ENCODE results near the gene DNAH12. TPM values are rescaled to one million over a fixed set of nuclear protein-coding genes. Genes with fewer than 3 reads are reported as not detected.

DNAH12 gene
- total RNA-seq, 1 experiment from 2014 or later = 0.07 TPM

DNA sequence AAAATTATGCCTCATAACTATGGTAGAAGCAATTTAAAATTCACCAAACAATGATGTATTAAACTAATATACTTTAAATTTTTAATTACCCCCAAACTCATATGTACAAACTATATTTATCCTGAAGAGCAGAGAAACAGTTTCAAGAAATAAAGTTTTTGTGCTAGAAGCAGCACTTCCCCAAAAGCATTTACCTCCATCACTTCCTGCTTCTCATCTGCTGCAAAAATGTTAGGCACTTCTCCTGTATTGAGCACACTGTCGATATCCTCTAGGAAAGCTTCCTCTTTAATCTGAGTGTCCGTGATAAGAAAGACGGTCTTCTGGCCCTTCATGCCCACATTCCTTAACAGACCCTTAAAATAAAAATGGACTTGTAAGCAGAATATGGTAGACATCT is 150.2 kb downstream of the DNAH12 start:
- CTCF ChIA-PET = no interaction called here
- TF ChIP-seq EZH2phosphoT487 (IDR thresholded peaks at IDR 0.05; ENCODE audit: borderline replicate concordance, low read length) (no peak), EZH2 (IDR thresholded peaks at IDR 0.05; ENCODE audit: low read length, unreplicated experiment) (no peak)
- TF ChIP-seq, protein P1, sequence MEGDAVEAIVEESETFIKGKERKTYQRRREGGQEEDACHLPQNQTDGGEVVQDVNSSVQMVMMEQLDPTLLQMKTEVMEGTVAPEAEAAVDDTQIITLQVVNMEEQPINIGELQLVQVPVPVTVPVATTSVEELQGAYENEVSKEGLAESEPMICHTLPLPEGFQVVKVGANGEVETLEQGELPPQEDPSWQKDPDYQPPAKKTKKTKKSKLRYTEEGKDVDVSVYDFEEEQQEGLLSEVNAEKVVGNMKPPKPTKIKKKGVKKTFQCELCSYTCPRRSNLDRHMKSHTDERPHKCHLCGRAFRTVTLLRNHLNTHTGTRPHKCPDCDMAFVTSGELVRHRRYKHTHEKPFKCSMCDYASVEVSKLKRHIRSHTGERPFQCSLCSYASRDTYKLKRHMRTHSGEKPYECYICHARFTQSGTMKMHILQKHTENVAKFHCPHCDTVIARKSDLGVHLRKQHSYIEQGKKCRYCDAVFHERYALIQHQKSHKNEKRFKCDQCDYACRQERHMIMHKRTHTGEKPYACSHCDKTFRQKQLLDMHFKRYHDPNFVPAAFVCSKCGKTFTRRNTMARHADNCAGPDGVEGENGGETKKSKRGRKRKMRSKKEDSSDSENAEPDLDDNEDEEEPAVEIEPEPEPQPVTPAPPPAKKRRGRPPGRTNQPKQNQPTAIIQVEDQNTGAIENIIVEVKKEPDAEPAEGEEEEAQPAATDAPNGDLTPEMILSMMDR (conservative IDR thresholded peaks at IDR 0.05; ENCODE audit: low read depth, low read length) = no peak
- Histone ChIP-seq H3K27me3 (ENCODE audit: low read length) (no peaks in the 10 kb centered on the region), H3K9ac (ENCODE audit: low read length) (no peak overlapping the region), H3K4me2 (ENCODE audit: low read length) (no peak overlapping the region), H3K27ac (ENCODE audit: low read length) (no peak overlapping the region), H3K36me3 (ENCODE audit: low read depth, low read length) (no peaks in the 10 kb centered on the region), H4K20me1 (ENCODE audit: low read length) (no peaks in the 10 kb centered on the region), H3K79me2 (ENCODE audit: low read length) (no peaks in the 10 kb centered on the region), H3K4me1 (ENCODE audit: insufficient read depth, low read length) (no peaks in the 10 kb centered on the region), H2AFZ (ENCODE audit: low read length) (no peak overlapping the region), H3K9me3 (ENCODE audit: low read length) (no peaks in the 10 kb centered on the region), H3K9me2 (replicated peaks; ENCODE audit: low read length) (no peaks in the 10 kb centered on the region), H3F3A (ENCODE audit: low read length, unreplicated experiment) (no peaks in the 10 kb centered on the region), H3K4me3 (ENCODE audit: low read length) (no peak overlapping the region)
- BruUV-seq (replicated peaks) = no TSS peak
- intact Hi-C loops (cut with micrococcal nuclease) = no loop called here
- no peak for ATAC-seq
- no peak for DNase-seq
- POLR2A ChIA-PET (ENCODE audit: unreplicated experiment) = no interaction called here

DNA sequence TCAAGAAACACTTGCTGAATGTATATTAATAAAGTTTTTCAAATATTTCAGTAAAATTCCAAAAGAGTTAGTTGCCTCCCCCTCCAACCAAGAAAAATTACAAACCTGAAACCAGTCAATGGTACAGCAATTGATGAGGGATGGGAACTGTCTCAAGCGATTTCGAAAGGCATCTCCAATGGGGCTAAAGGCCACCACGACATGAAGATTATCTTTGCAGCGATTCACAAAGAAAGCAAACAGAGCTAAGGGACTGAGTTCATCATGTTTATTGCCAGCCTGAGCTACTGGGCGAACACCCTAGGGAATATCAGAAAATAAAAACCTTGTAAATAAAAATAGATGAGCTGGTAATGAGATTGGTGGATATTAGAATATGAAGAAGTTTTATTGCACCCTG is 152.4 kb downstream of the DNAH12 start:
- H4K20me1 ChIP-seq (ENCODE audit: low read length) = no peaks in the 10 kb centered on the region
- no peak overlapping the region for H3K27ac ChIP-seq (ENCODE audit: low read length)
- intact Hi-C loops (cut with micrococcal nuclease) = no loop called here
- no peak for ATAC-seq
- POLR2A ChIA-PET (ENCODE audit: unreplicated experiment) = no interaction called here
- no peaks in the 10 kb centered on the region for H3K9me2 ChIP-seq (replicated peaks; ENCODE audit: low read length)
- DNase-seq = no peak
- H3K4me2 ChIP-seq (ENCODE audit: low read length) = no peak overlapping the region
- CTCF ChIA-PET = no interaction called here
- no peak overlapping the region for H3K9ac ChIP-seq (ENCODE audit: low read length)
- H3K9me3 ChIP-seq (ENCODE audit: low read length) = no peaks in the 10 kb centered on the region
- no peaks in the 10 kb centered on the region for H3K4me1 ChIP-seq (ENCODE audit: insufficient read depth, low read length)
- no peaks in the 10 kb centered on the region for H3K79me2 ChIP-seq (ENCODE audit: low read length)
- H3K4me3 ChIP-seq (ENCODE audit: low read length) = no peak overlapping the region
- BruUV-seq (replicated peaks) = no TSS peak
- H3K27me3 ChIP-seq (ENCODE audit: low read length) = no peaks in the 10 kb centered on the region
- no peaks in the 10 kb centered on the region for H3K36me3 ChIP-seq (ENCODE audit: low read depth, low read length)
- no peak overlapping the region for H2AFZ ChIP-seq (ENCODE audit: low read length)
- TF ChIP-seq EZH2 (IDR thresholded peaks at IDR 0.05; ENCODE audit: low read length, unreplicated experiment) = no peak
- no peak for TF ChIP-seq EZH2phosphoT487 (IDR thresholded peaks at IDR 0.05; ENCODE audit: borderline replicate concordance, low read length)
- TF ChIP-seq, protein P1 (conservative IDR thresholded peaks at IDR 0.05; ENCODE audit: low read depth, low read length) = no peak
- H3F3A ChIP-seq (ENCODE audit: low read length, unreplicated experiment) = no peaks in the 10 kb centered on the region

DNA sequence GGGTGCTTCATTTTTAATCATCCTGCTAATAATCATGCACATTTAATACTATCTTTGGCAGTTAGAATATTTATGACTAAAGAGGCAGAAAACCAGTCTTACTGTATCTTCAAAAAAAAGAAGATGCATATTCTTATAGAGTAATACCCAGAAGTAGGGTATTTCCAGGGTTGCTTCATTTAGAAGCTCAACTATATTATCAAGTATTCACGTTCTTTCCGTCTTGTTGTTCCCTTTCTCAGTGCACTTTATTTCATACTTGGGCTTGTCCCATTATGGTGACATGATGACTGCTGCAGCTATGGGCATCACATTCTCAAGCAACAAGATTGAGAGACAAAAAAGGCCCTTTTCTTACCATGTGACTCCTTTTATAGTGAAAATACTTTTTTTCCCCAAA is 154.9 kb downstream of the DNAH12 start:
- H3F3A ChIP-seq (ENCODE audit: low read length, unreplicated experiment) = no peaks in the 10 kb centered on the region
- no peak overlapping the region for H3K9ac ChIP-seq (ENCODE audit: low read length)
- H3K4me3 ChIP-seq (ENCODE audit: low read length) = no peak overlapping the region
- no peak for DNase-seq
- no peak for TF ChIP-seq EZH2phosphoT487 (IDR thresholded peaks at IDR 0.05; ENCODE audit: borderline replicate concordance, low read length)
- no peak for TF ChIP-seq EZH2 (IDR thresholded peaks at IDR 0.05; ENCODE audit: low read length, unreplicated experiment)
- TF ChIP-seq, protein P1 (conservative IDR thresholded peaks at IDR 0.05; ENCODE audit: low read depth, low read length) = no peak
- H3K4me2 ChIP-seq (ENCODE audit: low read length) = no peak overlapping the region
- no peaks in the 10 kb centered on the region for H3K79me2 ChIP-seq (ENCODE audit: low read length)
- H4K20me1 ChIP-seq (ENCODE audit: low read length) = no peaks in the 10 kb centered on the region
- no peaks in the 10 kb centered on the region for H3K4me1 ChIP-seq (ENCODE audit: insufficient read depth, low read length)
- BruUV-seq (replicated peaks) = no TSS peak
- no peaks in the 10 kb centered on the region for H3K9me3 ChIP-seq (ENCODE audit: low read length)
- ATAC-seq = no peak
- no peaks in the 10 kb centered on the region for H3K27me3 ChIP-seq (ENCODE audit: low read length)
- CTCF ChIA-PET = no interaction called here
- POLR2A ChIA-PET (ENCODE audit: unreplicated experiment) = no interaction called here
- no peak overlapping the region for H2AFZ ChIP-seq (ENCODE audit: low read length)
- H3K36me3 ChIP-seq (ENCODE audit: low read depth, low read length) = no peaks in the 10 kb centered on the region
- intact Hi-C loops (cut with micrococcal nuclease) = no loop called here
- H3K27ac ChIP-seq (ENCODE audit: low read length) = no peak overlapping the region
- H3K9me2 ChIP-seq (replicated peaks; ENCODE audit: low read length) = no peaks in the 10 kb centered on the region; the same call in 1 of the 2 replicates
